HS-5 (cell line): Measurements from ENCODE around the gene SLC5A6.

Source experiments
- DNase-seq: peaks from one replicate; pipeline ENCODE4 v3.0.0-alpha.2; 2012; ENCODE audit warnings: low read depth

SLC5A6 gene

DNA sequence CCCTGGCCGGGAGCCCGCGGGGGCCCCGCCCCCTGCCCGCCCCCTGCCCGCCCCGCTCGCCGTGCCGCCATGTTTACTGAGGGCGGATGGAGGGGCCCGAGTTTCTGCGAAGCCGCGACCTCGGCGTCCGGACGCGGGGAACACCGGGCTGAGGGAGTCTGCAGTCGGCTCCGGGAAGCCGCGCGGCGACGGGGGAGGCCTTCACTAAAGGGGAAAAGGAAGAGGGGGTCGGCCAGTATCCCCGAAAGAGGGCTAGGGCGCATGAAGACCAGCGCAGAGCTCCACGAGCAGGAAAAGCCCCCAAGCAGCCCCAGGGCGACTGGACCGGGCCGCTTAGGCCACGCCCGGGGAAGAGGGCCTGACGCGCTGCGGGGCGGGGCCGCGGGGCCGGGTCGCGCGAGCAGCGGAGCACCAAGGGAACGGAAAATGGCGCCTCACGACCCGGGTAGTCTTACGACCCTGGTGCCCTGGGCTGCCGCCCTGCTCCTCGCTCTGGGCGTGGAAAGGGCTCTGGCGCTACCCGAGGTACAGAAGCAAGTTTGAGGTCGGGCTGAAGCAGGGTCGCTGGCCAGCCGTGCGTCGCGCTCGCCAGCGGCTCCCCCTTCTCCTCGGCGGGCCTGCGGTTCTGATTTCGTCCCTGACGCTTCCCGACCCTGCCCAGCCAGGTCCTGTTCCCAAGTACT, at the start of gene SLC5A6, which contains the start of gene ATRAID:
Gene SLC5A6 (minus strand): TSS at position 326 of the 683 bp plus-strand sequence. CDS start 4,618 bp downstream, outside the sequence.
Gene ATRAID (plus strand): TSS at position 99 of the 683 bp plus-strand sequence. CDS start 328 bp downstream, at position 427.
- DNase-seq: peak; percentile 61

DNA sequence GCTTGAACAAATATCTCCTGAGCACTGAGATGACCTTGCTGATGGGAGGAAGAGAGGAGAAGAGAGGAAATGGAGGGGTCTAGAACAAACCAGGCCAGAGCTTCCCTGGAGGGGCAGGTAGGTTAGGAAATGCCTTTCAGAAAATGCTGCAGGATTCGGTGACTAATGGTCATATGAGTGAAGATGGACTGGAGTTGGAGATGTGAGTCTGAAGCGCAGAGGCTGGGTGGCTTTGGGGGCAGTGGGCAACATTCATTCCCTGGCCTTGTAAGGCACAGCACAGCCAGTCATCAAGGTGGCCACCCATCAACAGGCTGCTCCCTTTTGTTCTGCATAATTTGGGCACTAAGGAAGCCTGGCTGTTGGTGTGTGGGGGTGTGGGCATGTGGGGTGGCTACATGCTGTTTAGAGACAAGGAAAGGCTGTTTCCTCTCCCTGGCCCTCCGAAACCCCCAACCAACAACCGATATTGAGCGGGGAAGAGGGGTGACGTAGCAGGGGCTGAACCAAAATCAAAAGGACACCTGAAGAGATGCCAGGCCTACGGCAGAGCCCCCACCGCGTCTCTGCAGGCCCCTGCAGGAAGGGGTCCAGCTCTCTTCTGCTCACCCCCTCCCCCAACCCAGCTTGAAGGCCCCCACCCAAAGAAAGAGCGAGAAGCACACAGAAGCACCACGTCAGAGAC, 49.3 kb upstream of the SLC5A6 start:
- no peak for DNase-seq

DNA sequence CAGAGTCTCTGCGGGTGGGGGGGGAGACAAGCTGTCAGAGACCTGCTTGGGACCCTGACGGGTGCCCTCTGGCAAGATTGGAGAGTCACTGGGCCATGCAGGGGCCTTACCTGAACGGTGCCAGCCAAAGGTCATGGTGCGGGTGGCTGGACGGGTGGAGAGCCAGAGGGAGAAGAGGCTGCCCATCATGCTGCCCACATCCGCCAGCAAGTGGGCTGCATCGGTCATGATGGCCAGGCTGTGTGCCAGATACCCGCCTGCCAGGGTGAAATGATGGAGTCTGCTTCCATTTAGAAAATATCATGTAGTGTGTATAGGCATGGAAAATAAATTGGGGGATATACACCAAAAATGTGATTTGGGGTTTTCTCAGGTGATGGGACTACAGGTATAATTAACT, 46.0 kb upstream of the SLC5A6 start:
- DNase-seq: no peak

DNA sequence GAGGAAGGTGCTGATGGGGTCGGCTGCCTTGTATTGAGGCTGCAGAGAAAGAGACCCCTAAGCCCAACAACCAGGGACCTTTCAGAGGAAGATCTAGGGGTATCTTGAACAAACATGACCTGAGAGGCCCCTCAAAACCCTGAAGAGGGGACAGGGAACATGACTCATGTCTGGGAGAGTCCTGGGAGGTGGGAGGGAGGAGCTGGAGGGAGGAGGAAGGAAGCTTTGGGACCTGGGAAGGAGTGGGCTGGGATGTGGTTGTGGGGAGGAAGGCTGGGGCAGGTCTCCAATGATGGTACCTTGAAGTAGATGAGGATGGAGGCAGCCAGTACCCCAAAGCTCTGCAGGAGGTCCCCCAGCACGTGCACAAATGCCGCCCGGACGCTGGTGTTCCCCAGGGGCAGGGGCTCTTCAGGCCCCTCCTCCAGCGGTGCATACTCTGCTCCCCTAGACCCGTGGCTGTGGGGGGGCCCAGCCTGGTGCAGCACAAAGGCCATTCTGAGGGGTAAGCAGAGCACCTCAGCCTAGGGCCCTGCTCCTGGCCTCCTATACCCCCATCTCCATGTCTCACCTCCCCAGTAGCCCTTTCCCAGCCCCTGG, 44.9 kb upstream of the SLC5A6 start:
- no peak for DNase-seq

DNA sequence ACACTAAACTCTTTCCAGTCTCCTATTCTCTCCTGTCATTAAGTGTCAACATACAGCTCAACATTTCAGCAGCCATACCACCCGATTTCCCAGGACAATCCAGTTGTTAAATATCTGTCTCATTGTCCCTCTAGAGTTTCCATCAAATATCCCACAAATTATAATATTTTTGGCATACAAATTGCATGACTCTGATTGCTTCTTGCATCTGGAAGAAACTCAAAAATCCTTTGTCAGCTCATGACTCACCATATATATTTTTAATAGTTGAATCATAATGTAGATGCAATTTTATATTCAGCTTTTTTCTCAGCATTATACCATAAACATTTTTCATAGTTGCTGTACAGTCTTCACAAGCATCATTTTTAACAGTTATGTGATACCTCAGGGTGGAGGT, 43.6 kb upstream of the SLC5A6 start:
- DNase-seq: peak; percentile 40

DNA sequence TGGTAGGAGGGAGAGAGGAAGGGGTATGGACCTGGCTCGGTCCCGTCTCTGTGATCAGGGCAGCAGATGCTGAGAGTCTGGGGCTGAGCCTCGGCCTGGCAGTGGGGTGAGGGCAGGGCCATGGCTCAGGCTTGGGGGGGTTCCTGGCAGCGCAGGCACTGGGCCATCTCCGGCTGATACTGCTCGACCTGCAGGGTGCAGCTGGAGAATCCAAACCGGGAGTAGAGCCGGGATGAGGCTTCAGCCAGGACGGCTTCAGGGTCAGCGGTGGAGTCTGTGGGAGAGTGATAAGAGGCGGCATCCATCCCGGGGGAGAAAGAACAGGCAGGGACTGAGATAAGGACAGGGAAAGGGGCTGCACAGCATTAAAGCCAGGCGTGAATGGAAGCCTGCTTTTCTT, 43.1 kb upstream of the SLC5A6 start:
- DNase-seq: no peak

DNA sequence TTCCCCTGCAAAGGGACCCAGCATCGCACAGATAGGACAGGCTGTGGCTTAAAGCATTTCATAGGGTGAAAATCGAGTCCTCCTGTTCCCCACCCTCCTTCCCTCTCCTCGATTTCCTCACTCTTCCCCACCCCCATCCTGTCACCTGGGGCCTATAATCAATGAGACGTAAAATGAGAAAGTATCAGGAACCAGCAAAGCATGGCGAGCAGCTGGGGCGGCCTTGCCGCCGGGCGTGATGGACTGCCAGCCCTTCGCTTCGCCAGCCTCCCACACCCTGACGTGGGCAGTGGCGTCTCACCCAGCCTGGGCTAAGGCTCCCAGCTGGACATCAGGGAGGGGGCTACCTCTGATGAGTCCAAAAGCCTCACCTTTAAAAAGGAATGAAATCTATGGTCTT, 39.7 kb upstream of the SLC5A6 start:
- DNase-seq: no peak

DNA sequence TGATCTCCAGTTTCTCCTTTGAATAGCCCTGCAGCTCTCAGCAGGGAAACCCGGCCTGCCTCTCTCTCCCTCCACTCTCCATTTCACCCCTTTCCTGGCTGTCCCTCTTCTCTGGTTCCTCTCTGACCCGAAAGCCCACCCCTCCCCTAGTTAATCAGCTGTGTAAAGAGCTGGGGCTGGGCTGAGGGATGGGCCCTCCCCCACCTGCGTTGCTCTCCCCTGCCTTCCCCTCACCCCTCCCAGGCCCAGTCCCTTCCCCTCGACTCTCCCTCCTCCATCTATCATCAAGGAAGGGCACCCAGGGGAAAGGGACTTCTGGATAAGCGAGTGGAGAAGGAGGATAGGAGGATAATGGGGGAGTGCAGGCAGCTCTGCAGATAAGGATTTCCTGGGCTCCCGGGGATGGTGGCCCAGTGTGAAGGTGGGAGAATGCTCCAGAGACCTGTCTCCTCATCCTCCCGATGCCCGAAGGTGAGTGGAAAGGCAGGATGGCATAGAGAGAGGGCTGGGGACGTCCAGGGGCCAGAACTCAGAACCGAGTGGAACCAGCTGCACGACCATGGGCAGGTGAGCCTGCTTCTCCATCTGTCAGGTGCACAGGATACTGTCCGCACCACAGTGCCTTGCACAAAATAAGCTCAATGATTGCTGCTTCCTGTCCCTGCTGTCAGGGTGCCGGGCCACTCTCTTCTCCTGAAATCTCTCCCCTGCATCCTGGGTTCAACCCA, 38.7 kb upstream of the SLC5A6 start:
- DNase-seq: no peak

DNA sequence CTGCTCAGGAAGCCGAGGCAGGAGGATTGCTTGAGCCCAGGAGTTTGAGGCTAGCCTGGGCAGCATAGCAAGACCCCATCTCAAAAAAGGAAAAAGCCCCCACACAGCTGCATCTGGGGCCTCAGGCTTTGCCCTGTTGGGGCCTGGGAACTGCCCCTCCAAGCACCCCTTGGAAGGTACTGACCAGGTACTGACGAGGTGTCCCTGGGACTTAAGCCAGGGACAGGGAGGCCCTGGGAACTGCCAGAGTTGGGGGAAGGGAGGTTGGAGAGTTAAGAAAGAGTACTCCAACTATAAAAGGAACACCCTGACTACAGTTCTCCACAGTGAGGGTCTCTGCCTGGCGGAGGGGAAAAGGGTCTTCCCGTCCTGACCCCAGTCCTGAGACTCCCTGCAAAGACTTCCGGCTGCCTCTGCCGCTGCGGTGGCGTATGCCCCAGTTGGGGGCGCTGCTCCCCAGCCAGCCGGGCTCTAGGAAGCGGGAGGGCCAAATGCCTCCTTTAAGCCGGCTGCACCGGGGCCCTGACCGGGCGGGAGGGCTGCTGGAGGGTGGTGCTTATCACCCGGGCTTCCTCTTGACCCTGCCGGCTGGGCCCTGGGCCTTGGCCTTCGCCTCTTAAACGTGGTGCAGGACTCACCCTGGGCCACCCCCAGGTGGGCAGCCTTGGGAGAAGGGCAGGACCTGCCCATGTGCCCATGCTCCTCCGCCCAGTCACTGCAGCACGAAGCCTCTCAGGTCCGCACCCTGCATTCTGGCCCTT, 38.0 kb upstream of the SLC5A6 start:
- DNase-seq: no peak

DNA sequence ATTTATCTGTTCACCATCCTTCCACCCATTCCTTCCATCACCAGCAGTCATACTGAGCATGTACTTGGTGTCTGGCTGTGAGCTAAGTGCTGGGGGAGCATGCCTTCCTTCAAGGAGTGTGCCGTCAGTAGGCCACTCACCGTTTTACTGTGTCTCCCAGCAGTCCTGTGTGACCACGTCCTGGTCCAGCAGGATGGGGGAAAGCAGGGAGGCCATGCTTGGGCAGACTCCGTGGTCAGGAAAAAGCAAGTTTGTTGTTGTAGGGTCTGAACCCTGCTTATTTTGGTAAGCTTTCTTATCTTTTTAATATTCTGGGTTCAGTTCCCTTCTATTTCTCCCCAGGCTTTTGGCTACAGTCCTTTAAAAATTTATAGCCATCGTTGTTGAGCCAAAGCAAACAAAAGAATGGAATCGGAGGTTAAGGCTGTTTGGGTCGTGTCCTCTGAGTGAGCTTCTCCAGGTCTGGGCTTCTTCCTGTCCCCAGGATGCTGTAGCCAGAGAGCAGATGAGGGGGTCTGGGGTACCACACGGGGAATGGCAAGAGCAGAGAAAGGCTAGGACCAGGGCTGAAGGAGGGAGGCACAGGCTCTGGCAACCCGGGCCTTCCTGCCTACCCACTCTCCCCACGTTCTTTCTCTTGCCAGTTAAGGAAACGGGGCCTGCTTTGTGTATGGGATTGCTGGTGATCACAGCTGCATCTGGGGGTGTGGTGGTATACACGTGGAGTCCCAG, 37.3 kb upstream of the SLC5A6 start:
- DNase-seq: no peak

DNA sequence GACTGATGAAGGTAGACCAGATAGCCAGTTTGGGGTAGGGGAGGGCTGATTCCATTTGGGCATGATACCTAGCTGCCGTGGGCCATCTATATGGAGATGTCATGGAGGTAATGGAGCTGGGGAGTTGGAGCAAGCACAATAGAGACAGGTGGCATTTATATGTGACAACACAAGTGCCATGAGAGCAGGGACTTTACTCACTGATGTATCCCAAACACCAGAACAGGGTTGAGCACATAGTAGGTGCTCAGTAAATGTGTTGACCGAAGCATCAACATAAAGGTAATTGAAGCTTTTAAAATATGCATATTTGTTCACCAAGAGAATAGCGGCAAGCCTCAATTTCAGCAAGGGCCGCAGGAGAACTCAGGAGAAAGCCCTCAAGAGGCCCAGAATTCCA, 35.8 kb upstream of the SLC5A6 start:
- DNase-seq: no peak

DNA sequence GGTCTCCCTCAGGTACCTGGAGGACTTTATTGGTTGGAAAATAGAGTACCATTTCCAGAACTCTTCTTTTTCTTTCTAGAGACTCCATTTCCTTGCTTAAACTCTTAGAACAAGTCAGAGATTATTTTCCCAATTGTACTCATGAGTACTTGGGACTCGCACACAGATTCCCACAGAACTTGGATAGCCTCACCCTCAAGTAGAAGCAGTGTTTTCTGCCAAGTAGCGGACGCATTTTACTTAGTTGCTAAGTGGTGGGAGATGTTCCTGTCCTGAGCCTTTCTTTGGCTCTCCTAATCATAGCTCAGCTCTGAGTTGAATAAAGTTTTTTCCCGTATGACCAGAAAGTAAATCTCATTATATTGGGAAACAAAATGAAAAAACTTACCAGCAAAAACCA, 33.6 kb upstream of the SLC5A6 start:
- DNase-seq: no peak

DNA sequence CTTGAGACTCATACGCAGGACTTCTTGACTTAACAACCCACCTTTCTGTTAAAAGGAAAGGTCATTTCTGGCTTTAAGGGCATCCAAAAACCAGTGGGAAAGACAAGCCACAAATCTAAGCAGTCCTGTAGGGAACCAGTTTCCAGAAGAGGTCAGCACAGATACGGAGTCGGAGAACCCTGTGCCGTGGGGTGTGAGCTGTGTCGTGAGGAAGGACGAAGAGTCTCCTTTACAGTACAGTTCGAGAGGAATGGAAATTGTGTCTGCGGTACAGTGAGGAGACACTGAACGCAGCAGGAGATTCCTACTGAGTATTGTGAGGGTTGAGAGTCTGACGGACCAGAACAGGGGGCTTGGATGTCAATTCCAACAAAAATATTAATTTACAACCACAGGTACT, 33.0 kb upstream of the SLC5A6 start:
- DNase-seq: no peak

DNA sequence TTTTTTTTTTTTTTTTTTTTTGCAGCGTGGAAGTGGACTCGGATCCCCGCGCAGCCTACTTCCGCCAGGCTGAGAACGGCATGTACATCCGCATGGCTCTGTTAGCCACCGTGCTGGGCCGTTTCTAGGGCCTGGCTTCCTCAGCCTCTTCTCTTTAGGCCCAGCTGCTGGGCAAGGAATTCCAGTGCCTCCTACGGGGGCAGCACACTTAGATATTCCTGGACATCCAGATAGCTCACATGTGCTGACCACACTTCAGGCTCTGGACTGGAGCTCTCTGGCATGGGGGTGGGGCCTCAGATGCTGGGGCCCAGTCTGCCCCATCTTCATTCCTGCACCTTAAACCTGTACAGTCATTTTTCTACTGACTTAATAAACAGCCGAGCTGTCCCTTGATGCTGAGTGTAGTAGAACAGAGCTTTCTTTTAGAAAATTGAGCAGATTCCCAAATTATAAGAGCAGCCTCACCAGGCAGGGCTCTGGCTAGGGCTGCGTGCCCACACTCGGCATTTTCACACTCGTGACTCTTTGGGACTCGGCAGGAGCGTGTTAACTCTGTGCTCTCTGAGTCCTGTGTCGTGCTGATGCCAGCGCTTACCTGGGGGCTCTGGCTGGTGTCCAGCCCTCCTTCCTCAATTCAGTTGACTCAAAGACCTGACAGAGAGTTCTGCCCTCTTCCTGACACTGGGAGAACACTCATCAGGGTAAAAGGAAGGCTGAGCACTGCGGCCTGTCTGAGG, 31.5 kb upstream of the SLC5A6 start:
- DNase-seq: no peak

DNA sequence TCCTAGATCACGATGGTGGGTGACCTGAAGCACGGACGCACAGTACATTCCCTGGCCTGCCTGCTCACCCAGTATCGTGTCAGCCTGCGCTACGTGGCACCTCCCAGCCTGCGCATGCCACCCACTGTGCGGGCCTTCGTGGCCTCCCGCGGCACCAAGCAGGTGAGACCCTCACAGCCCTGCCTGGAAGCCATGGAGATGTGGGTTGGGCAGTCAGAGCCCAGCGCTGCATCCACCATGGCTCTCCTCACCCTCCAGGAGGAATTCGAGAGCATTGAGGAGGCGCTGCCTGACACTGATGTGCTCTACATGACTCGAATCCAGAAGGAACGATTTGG, 30.5 kb upstream of the SLC5A6 start:
- DNase-seq: no peak

DNA sequence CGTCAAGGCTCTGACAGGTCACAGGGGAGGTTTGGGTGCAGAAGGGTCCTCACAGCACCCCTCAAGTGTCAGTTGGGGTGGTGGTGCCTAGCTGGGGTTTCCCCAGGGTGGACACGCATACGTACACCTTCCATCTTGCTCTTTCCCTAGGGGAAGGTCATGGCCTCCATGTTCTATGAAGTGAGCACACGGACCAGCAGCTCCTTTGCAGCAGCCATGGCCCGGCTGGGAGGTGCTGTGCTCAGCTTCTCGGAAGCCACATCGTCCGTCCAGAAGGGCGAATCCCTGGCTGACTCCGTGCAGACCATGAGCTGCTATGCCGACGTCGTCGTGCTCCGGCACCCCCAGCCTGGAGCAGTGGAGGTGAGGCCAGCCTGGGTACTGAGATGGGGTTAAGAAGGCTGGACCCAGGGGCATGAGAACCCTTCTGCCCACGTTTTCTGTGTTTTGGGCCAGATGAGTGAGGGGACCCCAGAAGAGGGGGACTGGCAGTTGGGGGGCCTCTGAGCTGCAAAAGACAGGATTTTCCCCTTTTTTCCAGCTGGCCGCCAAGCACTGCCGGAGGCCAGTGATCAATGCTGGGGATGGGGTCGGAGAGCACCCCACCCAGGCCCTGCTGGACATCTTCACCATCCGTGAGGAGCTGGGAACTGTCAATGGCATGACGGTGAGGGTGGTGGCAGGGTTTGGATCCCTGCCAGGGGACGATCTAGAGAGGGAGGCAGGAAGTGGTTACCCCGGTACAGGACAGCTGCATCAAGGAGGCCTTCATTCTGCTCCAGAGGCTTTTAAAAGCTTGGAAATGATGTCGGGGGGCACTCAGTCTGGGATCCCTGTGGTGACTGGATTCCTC, 29.9 kb upstream of the SLC5A6 start:
- DNase-seq: no peak

DNA sequence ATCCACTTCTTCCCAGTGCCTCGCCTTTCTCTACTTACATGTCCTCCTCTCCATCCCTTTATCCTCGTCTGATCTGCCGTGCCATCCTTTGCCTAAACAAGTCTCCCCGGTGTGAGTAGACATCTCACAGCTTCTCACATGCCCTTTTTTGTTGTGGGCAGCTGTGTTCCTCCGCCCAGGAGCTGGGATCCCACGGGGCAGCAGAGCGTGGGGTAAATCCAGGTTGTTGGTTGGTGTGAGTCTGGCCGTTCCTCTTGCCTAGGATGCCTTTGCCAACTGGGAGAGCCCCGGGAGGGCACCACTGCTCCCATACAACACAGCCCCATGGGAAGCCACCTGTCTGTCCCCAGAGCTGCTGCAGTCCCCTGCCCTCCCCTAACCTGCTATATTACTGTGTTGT, 28.3 kb upstream of the SLC5A6 start:
- DNase-seq: no peak

DNA sequence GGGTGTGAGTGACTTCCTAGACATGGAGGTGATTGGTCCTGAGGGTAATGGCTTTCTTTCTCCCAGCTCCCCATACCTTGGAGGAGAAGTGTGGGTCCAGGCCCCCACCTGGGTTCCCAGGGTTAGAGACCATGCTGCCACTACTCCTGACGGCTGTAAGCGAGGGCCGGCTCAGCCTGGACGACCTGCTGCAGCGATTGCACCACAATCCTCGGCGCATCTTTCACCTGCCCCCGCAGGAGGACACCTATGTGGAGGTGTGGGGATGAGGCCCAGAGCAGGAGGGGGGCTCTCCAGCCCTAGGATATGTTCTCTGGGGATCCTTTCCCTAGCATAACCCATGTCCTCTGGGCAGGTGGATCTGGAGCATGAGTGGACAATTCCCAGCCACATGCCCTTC, 26.9 kb upstream of the SLC5A6 start:
- DNase-seq: no peak

DNA sequence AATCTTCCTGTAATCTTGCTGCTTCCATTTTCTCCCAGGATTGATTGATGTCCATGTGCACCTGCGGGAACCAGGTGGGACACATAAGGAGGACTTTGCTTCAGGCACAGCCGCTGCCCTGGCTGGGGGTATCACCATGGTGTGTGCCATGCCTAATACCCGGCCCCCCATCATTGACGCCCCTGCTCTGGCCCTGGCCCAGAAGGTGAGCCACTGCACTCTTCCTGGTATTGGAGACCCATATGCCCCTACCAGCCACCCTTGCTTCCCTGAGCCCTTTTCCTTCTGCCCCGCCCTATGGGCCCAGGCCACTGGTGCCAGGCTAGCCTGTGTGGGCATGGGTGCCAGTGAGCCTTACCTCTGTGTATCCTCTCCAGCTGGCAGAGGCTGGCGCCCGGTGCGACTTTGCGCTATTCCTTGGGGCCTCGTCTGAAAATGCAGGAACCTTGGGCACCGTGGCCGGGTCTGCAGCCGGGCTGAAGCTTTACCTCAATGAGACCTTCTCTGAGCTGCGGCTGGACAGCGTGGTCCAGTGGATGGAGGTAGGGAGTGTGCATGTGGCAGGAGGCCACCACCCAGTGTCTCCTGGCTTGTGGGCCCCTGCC, 25.4 kb upstream of the SLC5A6 start:
- DNase-seq: no peak
